Measurements from ENCODE around the gene TRAPPC3L. TPM values are rescaled to one million over a fixed set of nuclear protein-coding genes. Genes with fewer than 3 reads are reported as not detected.
"Not testable (repeated sequence)": the region's sequence is repeated elsewhere in the genome, so short reads cannot be mapped to it uniquely, and the experiment has no call there.

Gene TRAPPC3L
- total RNA-seq, 1 donor: 0.45 TPM

- no peak for DNase-seq (ENCODE audit: low read depth)
- TF ChIP-seq CTCF (IDR thresholded peaks at IDR 0.05; ENCODE audit: insufficient read depth, low read length): no peak
- peak overlapping the region; percentile 73 for H3K4me3 ChIP-seq (ENCODE audit: low read depth, low read length)
These were observed 33.3 kb downstream of the TRAPPC3L start for GRCh38 chr6:116512111-116512559.

GRCh38 chr6:116511424-116512110, 33.9 kb downstream of the TRAPPC3L start, which contains the start of gene CALHM5:
Gene CALHM5, plus strand, starts transcription at chr6:116511639. Its CDS starts 58 bp downstream, at chr6:116511697.
- DNase-seq (ENCODE audit: low read depth): peak; percentile 97
- H3K4me3 ChIP-seq (ENCODE audit: low read depth, low read length): peak within 1 kb of the TSS; percentile 73
- TF ChIP-seq CTCF (IDR thresholded peaks at IDR 0.05; ENCODE audit: insufficient read depth, low read length): peak; percentile 75

GRCh38 chr6:116508527-116508926, 37.0 kb downstream of the TRAPPC3L start:
- no peak for TF ChIP-seq CTCF (IDR thresholded peaks at IDR 0.05; ENCODE audit: insufficient read depth, low read length)
- DNase-seq (ENCODE audit: low read depth): no peak
- H3K4me3 ChIP-seq (ENCODE audit: low read depth, low read length): no peak overlapping the region

- H3K4me3 ChIP-seq (ENCODE audit: low read depth, low read length): no peak overlapping the region
- DNase-seq (ENCODE audit: low read depth): peak; percentile 77
- TF ChIP-seq CTCF (IDR thresholded peaks at IDR 0.05; ENCODE audit: insufficient read depth, low read length): no peak
These were observed 38.2 kb downstream of the TRAPPC3L start for GRCh38 chr6:116507324-116507723.

GRCh38 chr6:116500969-116501433, 44.5 kb downstream of the TRAPPC3L start:
- TF ChIP-seq CTCF (IDR thresholded peaks at IDR 0.05; ENCODE audit: insufficient read depth, low read length): no peak
- peak; percentile 34 for DNase-seq (ENCODE audit: low read depth)
- no peak overlapping the region for H3K4me3 ChIP-seq (ENCODE audit: low read depth, low read length)

GRCh38 chr6:116497113-116497676, 48.3 kb downstream of the TRAPPC3L start:
- no peak overlapping the region for H3K4me3 ChIP-seq (ENCODE audit: low read depth, low read length)
- TF ChIP-seq CTCF (IDR thresholded peaks at IDR 0.05; ENCODE audit: insufficient read depth, low read length): no peak
- DNase-seq (ENCODE audit: low read depth): no peak

GRCh38 chr6:116495161-116495560, 50.3 kb downstream of the TRAPPC3L start:
- DNase-seq (ENCODE audit: low read depth): not testable (repeated sequence)

More at GRCh38 chr6:116495161-116495560, 50.3 kb downstream of the TRAPPC3L start:
- not testable (repeated sequence) for H3K4me3 ChIP-seq (ENCODE audit: low read depth, low read length)

Measured in fibroblast of the aortic adventitia (primary cell).